Skeletal muscle tissue (tissue), 4 donors: ENCODE measurements around the gene KIF26B. TPM values are rescaled to one million over a fixed set of nuclear protein-coding genes. Genes with fewer than 3 reads are reported as not detected.
"Not testable (repeated sequence)": the region's sequence is repeated elsewhere in the genome, so short reads cannot be mapped to it uniquely, and the experiment has no call there.

Experiments
- H3K27ac ChIP-seq: one replicate; pipeline ENCODE4 v1.7.0; 2013; ENCODE audit warnings: mild to moderate bottlenecking, low read depth, low read length, inconsistent platforms
- H3K27me3 ChIP-seq, 3 donors: one replicate each; pipeline ENCODE4 v1.7.0; 2013; ENCODE audit warnings: low read length in 3 of 3; ENCODE audit not compliant: control insufficient read depth in 3 of 3, insufficient read depth in 3 of 3
- H3K36me3 ChIP-seq, 3 donors: one replicate each; pipeline ENCODE4 v1.7.0; 2013; ENCODE audit warnings: low read length in 3 of 3; ENCODE audit not compliant: control insufficient read depth in 3 of 3, insufficient read depth in 3 of 3
- H3K4me1 ChIP-seq, 3 donors: one replicate each; pipeline ENCODE4 v1.7.0; 2013; ENCODE audit warnings: low read length in 3 of 3, mild to moderate bottlenecking in 3 of 3; ENCODE audit not compliant: control insufficient read depth in 3 of 3, insufficient read depth in 3 of 3
- H3K4me3 ChIP-seq, 3 donors: one replicate each; pipeline ENCODE4 v1.7.0; 2013; ENCODE audit warnings: low read length in 3 of 3
- H3K9ac ChIP-seq, 3 donors: one replicate each; pipeline ENCODE4 v1.7.0; 2013; ENCODE audit warnings: low read length in 3 of 3, mild to moderate bottlenecking in 3 of 3, moderate library complexity in 2 of 3, low read depth in 1 of 3
- H3K9me3 ChIP-seq, 3 donors: one replicate each; pipeline ENCODE4 v1.7.0; 2013; ENCODE audit warnings: low read length in 3 of 3; ENCODE audit not compliant: control insufficient read depth in 3 of 3
- total RNA-seq: library from RNA; depleted of rRNA; stranded (reverse); fragments of >200 nt; gene quantifications from one replicate; pipeline ENCODE4 v1.2.3, GENCODE V29; 2014
- donor health status: Osteomylitis.

KIF26B gene
- total RNA-seq, 1 donor from 2014 or later, result 0.52 TPM

DNA sequence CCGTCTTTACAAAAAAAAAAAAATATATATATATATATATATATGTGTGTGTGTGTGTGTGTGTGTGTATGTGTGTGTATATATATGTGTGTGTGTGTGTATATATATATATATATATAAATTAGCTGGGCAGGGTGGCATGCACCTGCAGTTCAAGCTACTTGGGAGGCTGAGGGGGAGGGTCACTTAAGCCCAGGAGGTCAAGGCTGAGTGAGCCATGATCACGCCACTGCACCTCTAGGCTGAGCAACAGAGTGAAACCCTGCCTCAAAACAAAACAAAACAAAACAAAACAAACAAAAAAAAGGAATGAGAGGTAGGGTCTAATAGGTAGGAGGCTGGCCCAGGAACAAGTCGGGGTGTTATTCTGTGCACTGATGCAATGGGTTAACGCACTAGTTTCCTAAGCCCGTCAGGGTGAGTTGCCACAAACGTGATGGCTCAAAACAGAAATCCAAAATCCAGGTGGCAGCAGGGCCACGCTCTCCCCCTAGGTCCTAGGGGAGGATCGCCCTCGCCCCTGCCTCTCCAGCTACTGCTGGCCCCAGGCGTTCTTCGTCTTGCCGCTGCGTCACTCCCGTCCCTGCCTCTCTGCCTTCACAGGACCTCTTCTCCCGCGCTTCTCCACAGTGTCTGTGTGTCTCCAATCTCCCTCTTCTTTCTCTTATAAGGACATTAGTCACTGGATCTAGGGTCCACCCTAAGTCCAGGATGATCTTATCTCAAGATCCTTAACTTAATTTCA is 24.3 kb upstream of the KIF26B start:
- not testable (repeated sequence) for H3K27ac ChIP-seq, H3K9me3 ChIP-seq, H3K4me3 ChIP-seq, H3K36me3 ChIP-seq, H3K9ac ChIP-seq, H3K4me1 ChIP-seq
- peaks cover 10 to 38% (median 26%) of the 10 kb centered on the region in 3 donors for H3K27me3 ChIP-seq

- Histone ChIP-seq H3K36me3 (no peaks in the 10 kb centered on the region), H3K27ac (no peak overlapping the region), H3K9ac (no peak overlapping the region), H3K4me3 (no peak overlapping the region), H3K4me1 (no peaks in the 10 kb centered on the region), H3K9me3 (no peaks in the 10 kb centered on the region), H3K27me3 (peaks cover 10 to 38% (median 26%) of the 10 kb centered on the region in 3 donors)
These were observed 23.8 kb upstream of the KIF26B start for GRCh38 chr1:245131026-245131393.

- H3K36me3 ChIP-seq, result no peaks in the 10 kb centered on the region
- no peaks in the 10 kb centered on the region for H3K4me1 ChIP-seq
- H3K27me3 ChIP-seq, result peaks cover 16 to 38% (median 26%) of the 10 kb centered on the region in 3 donors
- no peak overlapping the region for H3K9ac ChIP-seq
- no peak overlapping the region for H3K27ac ChIP-seq
- H3K9me3 ChIP-seq, result no peaks in the 10 kb centered on the region
- no peak overlapping the region for H3K4me3 ChIP-seq
These were observed 22.0 kb upstream of the KIF26B start for GRCh38 chr1:245132771-245133170.

DNA sequence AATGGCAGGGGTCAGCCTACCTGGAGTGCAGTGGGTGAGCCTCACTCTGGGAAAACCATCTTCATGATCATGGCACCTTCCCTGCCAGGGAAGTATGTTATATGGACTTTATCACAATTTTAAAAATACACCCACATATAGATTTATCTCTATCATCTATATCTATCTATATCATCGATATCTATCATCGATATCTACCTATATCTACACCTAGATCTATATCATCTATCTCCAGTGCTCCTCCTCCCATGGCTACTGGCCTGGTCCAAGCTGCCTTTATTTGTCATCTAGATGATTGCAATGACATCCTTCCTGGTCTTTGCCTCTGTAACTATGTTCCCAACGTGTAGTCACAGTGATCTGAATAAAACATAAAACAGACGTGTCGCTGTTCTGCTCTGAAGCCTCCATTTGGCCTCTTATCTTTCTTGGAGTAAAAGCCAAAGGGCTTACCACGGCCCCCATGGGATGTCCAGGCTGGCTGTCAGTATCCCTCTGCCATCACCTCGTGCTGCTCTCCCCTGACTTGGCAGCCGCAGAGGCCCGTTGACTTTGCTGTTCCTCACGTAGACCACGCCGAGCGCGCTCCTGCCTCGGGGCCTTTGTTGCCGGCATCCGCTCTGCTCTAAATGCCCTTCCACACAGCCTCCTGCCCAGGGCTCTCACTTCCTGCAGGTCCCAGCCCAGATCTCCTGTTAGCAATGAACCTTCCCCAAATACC is 20.6 kb upstream of the KIF26B start:
- no peaks in the 10 kb centered on the region for H3K9me3 ChIP-seq
- no peak overlapping the region for H3K4me3 ChIP-seq
- H3K9ac ChIP-seq, result no peak overlapping the region
- H3K27me3 ChIP-seq, result peaks cover 23 to 34% (median 26%) of the 10 kb centered on the region in 3 donors
- H3K27ac ChIP-seq, result no peak overlapping the region
- H3K4me1 ChIP-seq, result no peaks in the 10 kb centered on the region
- no peaks in the 10 kb centered on the region for H3K36me3 ChIP-seq

- H3K4me3 ChIP-seq, result no peak overlapping the region
- H3K9me3 ChIP-seq, result no peaks in the 10 kb centered on the region
- H3K36me3 ChIP-seq, result no peaks in the 10 kb centered on the region
- H3K27me3 ChIP-seq, result peaks cover 0 to 17% (median 2%) of the 10 kb centered on the region in 3 donors
- no peak overlapping the region for H3K9ac ChIP-seq
- no peak overlapping the region for H3K27ac ChIP-seq
- no peaks in the 10 kb centered on the region for H3K4me1 ChIP-seq
These were observed 12.5 kb upstream of the KIF26B start for GRCh38 chr1:245142171-245142798.

DNA sequence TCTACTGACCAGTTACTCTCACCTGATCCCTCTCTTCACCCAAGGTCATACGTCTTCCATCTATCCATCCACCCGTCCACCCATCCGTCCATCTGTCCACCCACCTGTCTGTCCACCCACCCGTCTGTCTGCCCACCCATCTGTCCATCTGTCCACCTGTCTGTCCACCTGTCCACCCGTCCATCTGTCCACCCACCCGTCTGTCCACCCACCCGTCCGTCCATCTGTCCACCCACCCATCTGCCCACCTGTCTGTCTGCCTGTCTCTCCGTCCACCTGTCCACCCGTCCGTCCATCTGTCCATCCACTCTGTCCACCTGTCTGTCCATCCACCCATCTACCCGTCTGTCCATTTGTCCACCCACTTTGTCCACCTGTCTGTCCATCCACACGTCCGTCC is 11.8 kb upstream of the KIF26B start:
- Histone ChIP-seq H3K9ac (no peak overlapping the region), H3K27ac (no peak overlapping the region), H3K4me1 (no peaks in the 10 kb centered on the region), H3K36me3 (no peaks in the 10 kb centered on the region), H3K4me3 (no peak overlapping the region), H3K27me3 (peaks cover 1 to 11% (median 2%) of the 10 kb centered on the region in 3 donors), H3K9me3 (no peaks in the 10 kb centered on the region)

DNA sequence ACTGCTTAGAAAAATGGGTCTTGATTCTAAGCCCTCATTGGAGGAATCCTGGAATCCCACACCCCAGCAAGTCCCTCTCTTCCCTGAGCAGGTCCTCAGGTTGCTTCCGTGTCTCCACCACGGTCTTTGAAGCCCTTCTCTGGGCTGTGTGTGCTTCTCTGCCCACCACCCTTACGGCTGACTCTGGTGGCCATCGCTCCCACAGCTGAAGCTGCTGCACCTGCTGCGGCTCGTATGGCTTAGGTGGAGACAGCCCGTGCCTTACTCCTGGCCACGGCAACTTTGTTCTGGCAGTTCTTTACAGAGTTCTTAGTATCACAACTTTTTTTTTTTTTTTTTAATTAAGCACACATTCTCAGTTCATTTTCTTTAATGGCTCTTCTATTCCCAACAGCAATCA is 10.9 kb upstream of the KIF26B start:
- Histone ChIP-seq H3K4me3 (no peak overlapping the region), H3K9me3 (no peaks in the 10 kb centered on the region), H3K27ac (no peak overlapping the region), H3K9ac (no peak overlapping the region), H3K27me3 (peaks cover 2 to 5% (median 5%) of the 10 kb centered on the region in 3 donors), H3K4me1 (no peaks in the 10 kb centered on the region), H3K36me3 (no peaks in the 10 kb centered on the region)

GRCh38 chr1:245148069-245148468 is 6.7 kb upstream of the KIF26B start:
- Histone ChIP-seq H3K27me3 (peaks cover 6 to 23% (median 14%) of the 10 kb centered on the region in 3 donors), H3K4me1 (peaks cover under 1% of the 10 kb centered on the region in 3 donors), H3K9ac (no peak overlapping the region), H3K4me3 (no peak overlapping the region), H3K27ac (no peak overlapping the region), H3K9me3 (no peaks in the 10 kb centered on the region), H3K36me3 (no peaks in the 10 kb centered on the region)

DNA sequence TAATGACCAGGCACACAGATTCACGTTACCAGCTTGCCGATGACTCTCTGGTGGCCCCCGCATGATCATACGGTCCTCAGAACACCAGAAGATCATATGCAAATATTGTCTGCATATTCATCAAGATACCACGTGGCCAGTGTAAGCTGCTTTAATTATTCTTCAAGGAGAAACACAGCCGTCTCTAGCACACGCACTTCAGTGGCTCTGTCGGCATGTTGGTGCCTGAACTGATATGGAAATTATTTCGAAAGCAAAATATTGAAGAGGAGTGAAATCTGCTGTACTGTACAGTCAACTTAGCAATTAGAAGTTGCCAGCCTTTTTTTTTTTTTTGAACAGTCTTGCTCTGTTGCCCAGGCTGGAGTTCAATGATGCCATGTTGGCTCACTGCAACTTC is 5.9 kb upstream of the KIF26B start:
- H3K27me3 ChIP-seq, result peaks cover 9 to 26% (median 21%) of the 10 kb centered on the region in 3 donors

GRCh38 chr1:245153081-245153551 is 1.7 kb upstream of the KIF26B start:
- Histone ChIP-seq H3K4me3 (peak overlapping the region; percentile 74 to 82 (median 81)), H3K4me1 (peaks cover 23 to 30% (median 29%) of the 10 kb centered on the region in 3 donors), H3K27me3 (peaks cover 24 to 49% (median 42%) of the 10 kb centered on the region in 3 donors), H3K9me3 (no peaks in the 10 kb centered on the region), H3K9ac (peak overlapping the region in 2 of 3 donors; percentile 56 to 76), H3K27ac (no peak overlapping the region), H3K36me3 (no peaks in the 10 kb centered on the region)

More for the DNA sequence above, 5.9 kb upstream of the KIF26B start:
- H3K4me1 ChIP-seq, result peaks cover 7 to 8% (median 8%) of the 10 kb centered on the region in 3 donors
- H3K9ac ChIP-seq, result no peak overlapping the region
- H3K9me3 ChIP-seq, result no peaks in the 10 kb centered on the region
- no peaks in the 10 kb centered on the region for H3K36me3 ChIP-seq
- H3K27ac ChIP-seq, result no peak overlapping the region
- no peak overlapping the region for H3K4me3 ChIP-seq
